Osteoblast (primary cell): ENCODE data around the gene PTGDR. TPM values are rescaled to one million over a fixed set of nuclear protein-coding genes. Genes with fewer than 3 reads are reported as not detected.

Experiments used
- DNase-seq: peaks from one replicate; pipeline ENCODE4 v3.0.0; 2011; ENCODE audit warnings: low spot score, mixed read lengths; ENCODE audit not compliant: insufficient read length; ENCODE audit errors: missing footprints
- H2AFZ ChIP-seq: 2 replicates; pipeline ENCODE4 v1.6.0; 2011; ENCODE audit warnings: mild to moderate bottlenecking, low read length
- H3K27ac ChIP-seq: 2 replicates; pipeline ENCODE4 v1.5.1; 2011; ENCODE audit warnings: mild to moderate bottlenecking, low read depth, low read length, moderate library complexity
- H3K27me3 ChIP-seq: 2 replicates; pipeline ENCODE4 v1.6.0; 2012; ENCODE audit warnings: mild to moderate bottlenecking, control low read depth, inconsistent platforms, low read length, moderate library complexity; ENCODE audit not compliant: insufficient read depth
- H3K36me3 ChIP-seq: 2 replicates; pipeline ENCODE4 v1.5.1; 2011; ENCODE audit warnings: mild to moderate bottlenecking, low read length, control low read depth, moderate library complexity; ENCODE audit not compliant: insufficient read depth
- H3K4me1 ChIP-seq: 2 replicates; pipeline ENCODE4 v1.5.1; 2011; ENCODE audit warnings: mild to moderate bottlenecking, low read length, control low read depth, moderate library complexity; ENCODE audit not compliant: insufficient read depth
- H3K4me2 ChIP-seq: 2 replicates; pipeline ENCODE4 v1.6.0; 2011; ENCODE audit warnings: mild to moderate bottlenecking, low read length; ENCODE audit not compliant: insufficient read depth
- H3K4me3 ChIP-seq: fragments of 200-600 bp; sonication (generic); 3 replicates; pipeline ENCODE4 v1.5.1; 2012; ENCODE audit warnings: mild to moderate bottlenecking, low read length, inconsistent platforms; ENCODE audit not compliant: insufficient read depth
- H3K79me2 ChIP-seq: 2 replicates; pipeline ENCODE4 v1.6.0; 2012; ENCODE audit warnings: mild to moderate bottlenecking, low read length, control low read depth, inconsistent platforms; ENCODE audit not compliant: insufficient read depth
- H3K9me3 ChIP-seq: 2 replicates; pipeline ENCODE4 v1.5.1; 2011; ENCODE audit warnings: low read depth, low read length, control low read depth
- H4K20me1 ChIP-seq: 2 replicates; pipeline ENCODE4 v1.6.0; 2012; ENCODE audit warnings: mild to moderate bottlenecking, low read length, control low read depth; ENCODE audit not compliant: insufficient read depth
- total RNA-seq: library from RNA; depleted of rRNA; stranded (reverse); fragments of >200 nt; gene quantifications from 2 replicates; pipeline ENCODE4 v1.2.3, GENCODE V29; 2012
- TF ChIP-seq, protein P1 (sequence below): IDR thresholded peaks from 2 replicates; pipeline ENCODE4 v1.5.1; 2011; ENCODE audit warnings: mild to moderate bottlenecking, low read depth, low read length, moderate library complexity; ENCODE audit errors: extremely low read depth

The PTGDR gene
- total RNA-seq, 1 donor = 1.4 TPM

DNA sequence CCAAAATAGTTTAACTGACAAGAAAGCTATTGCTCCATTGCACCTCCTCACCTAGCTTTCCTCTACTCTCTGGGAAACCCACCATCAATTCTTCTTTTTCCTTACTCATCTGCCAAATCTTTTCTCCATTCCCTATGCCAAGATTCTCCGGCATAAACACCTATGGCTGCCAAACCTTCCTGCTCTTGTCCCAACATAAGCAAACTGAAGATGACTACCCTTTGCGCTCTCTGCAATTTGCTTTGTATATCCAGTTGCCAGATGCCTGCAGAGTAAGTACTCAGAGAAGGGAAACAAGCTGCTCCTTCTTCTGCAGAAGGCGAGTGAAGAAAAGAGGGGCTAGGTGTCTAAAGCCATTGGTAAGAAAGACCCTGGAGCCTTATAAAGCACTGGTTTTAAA is 58.1 kb downstream of the PTGDR start:
- TF ChIP-seq, protein P1, sequence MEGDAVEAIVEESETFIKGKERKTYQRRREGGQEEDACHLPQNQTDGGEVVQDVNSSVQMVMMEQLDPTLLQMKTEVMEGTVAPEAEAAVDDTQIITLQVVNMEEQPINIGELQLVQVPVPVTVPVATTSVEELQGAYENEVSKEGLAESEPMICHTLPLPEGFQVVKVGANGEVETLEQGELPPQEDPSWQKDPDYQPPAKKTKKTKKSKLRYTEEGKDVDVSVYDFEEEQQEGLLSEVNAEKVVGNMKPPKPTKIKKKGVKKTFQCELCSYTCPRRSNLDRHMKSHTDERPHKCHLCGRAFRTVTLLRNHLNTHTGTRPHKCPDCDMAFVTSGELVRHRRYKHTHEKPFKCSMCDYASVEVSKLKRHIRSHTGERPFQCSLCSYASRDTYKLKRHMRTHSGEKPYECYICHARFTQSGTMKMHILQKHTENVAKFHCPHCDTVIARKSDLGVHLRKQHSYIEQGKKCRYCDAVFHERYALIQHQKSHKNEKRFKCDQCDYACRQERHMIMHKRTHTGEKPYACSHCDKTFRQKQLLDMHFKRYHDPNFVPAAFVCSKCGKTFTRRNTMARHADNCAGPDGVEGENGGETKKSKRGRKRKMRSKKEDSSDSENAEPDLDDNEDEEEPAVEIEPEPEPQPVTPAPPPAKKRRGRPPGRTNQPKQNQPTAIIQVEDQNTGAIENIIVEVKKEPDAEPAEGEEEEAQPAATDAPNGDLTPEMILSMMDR = no peak

More for the DNA sequence above, 58.1 kb downstream of the PTGDR start:
- Histone ChIP-seq H4K20me1 (no peaks in the 10 kb centered on the region), H3K79me2 (peaks cover 7% of the 10 kb centered on the region), H3K9me3 (no peaks in the 10 kb centered on the region), H3K27me3 (no peaks in the 10 kb centered on the region), H3K27ac (no peak overlapping the region), H3K36me3 (no peaks in the 10 kb centered on the region), H2AFZ (no peak overlapping the region), H3K4me1 (peaks cover 32% of the 10 kb centered on the region), H3K4me3 (no peak overlapping the region), H3K4me2 (no peak overlapping the region)
- peak; percentile 29 for DNase-seq

Other genes with a start within 250 kb of the PTGDR start
- gene NID2, start 198.6 kb upstream of the PTGDR start, total RNA-seq = 138 and 141 TPM in 2 replicates
- 2.9 and 3.3 TPM in 2 replicates for gene PTGER2, start 46.6 kb downstream of the PTGDR start, total RNA-seq